ENCODE data around the gene EPB41. TPM values are rescaled to one million over a fixed set of nuclear protein-coding genes. Genes with fewer than 3 reads are reported as not detected.

Gene EPB41
- polyA plus RNA-seq, 1 of the 3 experiments (the other 2 are of a cell fraction) = 7.4 TPM

- Histone ChIP-seq H3F3A (replicated peaks; ENCODE audit: insufficient read depth) (peaks cover 4% of the 10 kb centered on the region), H3K9ac (no peak overlapping the region), H3K36me3 (replicated peaks in 1 of 2; ENCODE audit: control insufficient read depth in 1 of 2, insufficient read depth in 2 of 2, low read length in 1 of 2) (no peaks in the 10 kb centered on the region), H3K4me1 (ENCODE audit: control insufficient read depth in 1 of 2, insufficient read depth in 2 of 2, low read depth in 1 of 2, low read length in 1 of 2) (peaks cover 7 to 20% of the 10 kb centered on the region in 2 experiments; a peak in 2 of 4 replicates), H3K27me3 (ENCODE audit: insufficient read depth) (no peaks in the 10 kb centered on the region), H4K20me1 (ENCODE audit: insufficient read depth) (no peaks in the 10 kb centered on the region), H2AFZ (ENCODE audit: low read depth) (0 out of 2 replicates have a peak overlapping the region, but pooled peaks have one; percentile 30), H3K4me2 (no peak overlapping the region), H3K9me2 (no peaks in the 10 kb centered on the region), H3K27ac (ENCODE audit: low read depth in 2 of 2, low read length in 1 of 2) (peak overlapping the region in 1 of 2 experiments; percentile 11; a peak in 2 of 4 replicates), H3K4me3 (ENCODE audit: low read depth in 2 of 2, low read length in 1 of 2) (no peak overlapping the region), H3K79me2 (ENCODE audit: insufficient read depth) (no peaks in the 10 kb centered on the region), H3K9me3 (no peaks in the 10 kb centered on the region)
- 78% methylated on average over 2 of the region's 2 CpGs for WGBS (ENCODE audit: low lambda C conversion rate)
- no peak for DNase-seq
- no peak for TF ChIP-seq RXRA (IDR thresholded peaks at IDR 0.05; ENCODE audit: borderline replicate concordance, low read depth)
- TF ChIP-seq JUND (IDR thresholded peaks at IDR 0.05) = no peak
- TF ChIP-seq MXI1 (IDR thresholded peaks at IDR 0.05; ENCODE audit: low read depth, low read length) = no peak
- no peak for TF ChIP-seq TAF1 (IDR thresholded peaks at IDR 0.05; ENCODE audit: borderline replicate concordance, low read depth, low read length)
- no peak for TF ChIP-seq RCOR1 (IDR thresholded peaks at IDR 0.05; ENCODE audit: low read length)
- CTCF ChIA-PET = interaction anchor here (0.6 to 2.2 kb wide), 6 partner anchors 8 to 50 kb away, joined by 3 to 9 read pairs (median 4); no protein-coding TSS in a partner anchor
- POLR2A ChIA-PET = no interaction called here
Measured at GRCh38 chr1:28926629-28927265, 12.4 kb downstream of the EPB41 start.

- ChIA-PET CTCF (interaction anchor here (0.7 to 2.2 kb wide), 5 partner anchors 9 to 50 kb away, joined by 3 to 9 read pairs (median 4); no protein-coding TSS in a partner anchor), POLR2A (no interaction called here)
Measured at GRCh38 chr1:28927266-28927647, 12.9 kb downstream of the EPB41 start.

GRCh38 chr1:28927648-28928313, 13.4 kb downstream of the EPB41 start:
- Histone ChIP-seq H3K4me2 (peak overlapping the region; percentile 30; the same call in 1 of the 2 replicates), H3K27me3 (ENCODE audit: insufficient read depth) (no peaks in the 10 kb centered on the region), H2AFZ (ENCODE audit: low read depth) (peak overlapping the region; percentile 30), H3K4me1 (ENCODE audit: control insufficient read depth in 1 of 2, insufficient read depth in 2 of 2, low read depth in 1 of 2, low read length in 1 of 2) (peaks cover 7 to 20% of the 10 kb centered on the region in 2 experiments; a peak in 2 of 4 replicates), H3K27ac (ENCODE audit: low read depth in 2 of 2, low read length in 1 of 2) (peak overlapping the region; percentile 42 to 70; a peak in 3 of 4 replicates), H3F3A (replicated peaks; ENCODE audit: insufficient read depth) (peaks cover 4% of the 10 kb centered on the region), H3K9me2 (no peaks in the 10 kb centered on the region), H3K79me2 (ENCODE audit: insufficient read depth) (no peaks in the 10 kb centered on the region), H3K9ac (no peak overlapping the region; the same call in 1 of the 2 replicates), H3K36me3 (replicated peaks in 1 of 2; ENCODE audit: control insufficient read depth in 1 of 2, insufficient read depth in 2 of 2, low read length in 1 of 2) (no peaks in the 10 kb centered on the region), H3K4me3 (ENCODE audit: low read depth in 2 of 2, low read length in 1 of 2) (no peak overlapping the region), H3K9me3 (no peaks in the 10 kb centered on the region), H4K20me1 (ENCODE audit: insufficient read depth) (no peaks in the 10 kb centered on the region)
- ChIA-PET POLR2A (no interaction called here), CTCF (interaction anchor here (0.8 to 2.2 kb wide), 4 partner anchors 8 to 275 kb away, joined by 3 to 9 read pairs (median 4); no protein-coding TSS in a partner anchor)
- whole genome bisulfite sequencing (ENCODE audit: low lambda C conversion rate) = 45% methylated on average over 1 of the region's 1 CpG
- DNase-seq = peak; percentile 38
- TF ChIP-seq IRF3 (IDR thresholded peaks at IDR 0.05; ENCODE audit: low read depth, low read length) = no peak
- TF ChIP-seq TEAD4 (IDR thresholded peaks at IDR 0.05; ENCODE audit: borderline replicate concordance, insufficient read depth) = no peak

More at GRCh38 chr1:28927266-28927647, 12.9 kb downstream of the EPB41 start:
- H4K20me1 ChIP-seq (ENCODE audit: insufficient read depth) = no peaks in the 10 kb centered on the region
- no peaks in the 10 kb centered on the region for H3K27me3 ChIP-seq (ENCODE audit: insufficient read depth)
- no peak for TF ChIP-seq SIN3A (IDR thresholded peaks at IDR 0.05; ENCODE audit: borderline replicate concordance, low read depth, low read length)
- TF ChIP-seq SMC3 (IDR thresholded peaks at IDR 0.05; ENCODE audit: low read depth, low read length) = no peak
- H3K9me3 ChIP-seq = no peaks in the 10 kb centered on the region
- peak overlapping the region; percentile 22 to 70; a peak in 3 of 4 replicates for H3K27ac ChIP-seq (ENCODE audit: low read depth in 2 of 2, low read length in 1 of 2)
- peaks cover 4% of the 10 kb centered on the region for H3F3A ChIP-seq (replicated peaks; ENCODE audit: insufficient read depth)
- H3K4me1 ChIP-seq (ENCODE audit: control insufficient read depth in 1 of 2, insufficient read depth in 2 of 2, low read depth in 1 of 2, low read length in 1 of 2) = peaks cover 7 to 20% of the 10 kb centered on the region in 2 experiments; a peak in 2 of 4 replicates
- peak overlapping the region; percentile 30; the same call in 1 of the 2 replicates for H3K4me2 ChIP-seq
- WGBS (ENCODE audit: low lambda C conversion rate) = 94% methylated on average over 3 of the region's 3 CpGs
- DNase-seq = no peak
- H3K4me3 ChIP-seq (ENCODE audit: low read depth in 2 of 2, low read length in 1 of 2) = no peak overlapping the region
- H2AFZ ChIP-seq (ENCODE audit: low read depth) = peak overlapping the region; percentile 30
- H3K79me2 ChIP-seq (ENCODE audit: insufficient read depth) = no peaks in the 10 kb centered on the region
- no peak overlapping the region for H3K9ac ChIP-seq
- H3K9me2 ChIP-seq = no peaks in the 10 kb centered on the region
- H3K36me3 ChIP-seq (replicated peaks in 1 of 2; ENCODE audit: control insufficient read depth in 1 of 2, insufficient read depth in 2 of 2, low read length in 1 of 2) = no peaks in the 10 kb centered on the region

Measured in SK-N-SH (cell line).